ENCODE data around the gene KCNJ1. TPM values are rescaled to one million over a fixed set of nuclear protein-coding genes. Genes with fewer than 3 reads are reported as not detected.

KCNJ1 gene
- total and polyA plus RNA-seq, 10 of the 15 experiments (the other 5 are each of a cell fraction or from before 2014, with no cell fraction given), result not detected

DNA sequence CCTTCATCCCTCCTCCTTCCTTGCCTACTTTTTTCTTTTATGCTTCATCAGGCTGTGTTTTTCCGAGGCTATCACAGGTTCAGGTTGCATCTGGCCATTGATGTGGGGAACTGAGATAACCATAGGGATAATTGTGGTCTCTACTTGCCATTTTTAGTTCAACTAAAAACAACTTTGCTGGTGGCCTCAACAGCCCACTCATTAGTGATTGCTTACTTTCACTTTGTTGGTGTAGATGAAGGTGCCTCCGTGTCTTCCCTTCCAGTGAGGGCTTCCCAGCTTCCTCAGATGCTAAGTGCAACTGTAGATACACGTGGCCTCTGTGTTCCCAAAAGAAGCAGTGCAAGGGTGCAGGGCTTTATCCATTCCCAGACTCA is 35.0 kb downstream of the KCNJ1 start (continued):
- TF ChIP-seq, protein P1, sequence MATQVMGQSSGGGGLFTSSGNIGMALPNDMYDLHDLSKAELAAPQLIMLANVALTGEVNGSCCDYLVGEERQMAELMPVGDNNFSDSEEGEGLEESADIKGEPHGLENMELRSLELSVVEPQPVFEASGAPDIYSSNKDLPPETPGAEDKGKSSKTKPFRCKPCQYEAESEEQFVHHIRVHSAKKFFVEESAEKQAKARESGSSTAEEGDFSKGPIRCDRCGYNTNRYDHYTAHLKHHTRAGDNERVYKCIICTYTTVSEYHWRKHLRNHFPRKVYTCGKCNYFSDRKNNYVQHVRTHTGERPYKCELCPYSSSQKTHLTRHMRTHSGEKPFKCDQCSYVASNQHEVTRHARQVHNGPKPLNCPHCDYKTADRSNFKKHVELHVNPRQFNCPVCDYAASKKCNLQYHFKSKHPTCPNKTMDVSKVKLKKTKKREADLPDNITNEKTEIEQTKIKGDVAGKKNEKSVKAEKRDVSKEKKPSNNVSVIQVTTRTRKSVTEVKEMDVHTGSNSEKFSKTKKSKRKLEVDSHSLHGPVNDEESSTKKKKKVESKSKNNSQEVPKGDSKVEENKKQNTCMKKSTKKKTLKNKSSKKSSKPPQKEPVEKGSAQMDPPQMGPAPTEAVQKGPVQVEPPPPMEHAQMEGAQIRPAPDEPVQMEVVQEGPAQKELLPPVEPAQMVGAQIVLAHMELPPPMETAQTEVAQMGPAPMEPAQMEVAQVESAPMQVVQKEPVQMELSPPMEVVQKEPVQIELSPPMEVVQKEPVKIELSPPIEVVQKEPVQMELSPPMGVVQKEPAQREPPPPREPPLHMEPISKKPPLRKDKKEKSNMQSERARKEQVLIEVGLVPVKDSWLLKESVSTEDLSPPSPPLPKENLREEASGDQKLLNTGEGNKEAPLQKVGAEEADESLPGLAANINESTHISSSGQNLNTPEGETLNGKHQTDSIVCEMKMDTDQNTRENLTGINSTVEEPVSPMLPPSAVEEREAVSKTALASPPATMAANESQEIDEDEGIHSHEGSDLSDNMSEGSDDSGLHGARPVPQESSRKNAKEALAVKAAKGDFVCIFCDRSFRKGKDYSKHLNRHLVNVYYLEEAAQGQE (IDR thresholded peaks at IDR 0.05; ENCODE audit: low read depth, low read length), result no peak
- TF ChIP-seq SMC3 (IDR thresholded peaks at IDR 0.05; ENCODE audit: borderline replicate concordance, low read length), result no peak; the same call in 1 of the 2 replicates
- TF ChIP-seq, protein P2, sequence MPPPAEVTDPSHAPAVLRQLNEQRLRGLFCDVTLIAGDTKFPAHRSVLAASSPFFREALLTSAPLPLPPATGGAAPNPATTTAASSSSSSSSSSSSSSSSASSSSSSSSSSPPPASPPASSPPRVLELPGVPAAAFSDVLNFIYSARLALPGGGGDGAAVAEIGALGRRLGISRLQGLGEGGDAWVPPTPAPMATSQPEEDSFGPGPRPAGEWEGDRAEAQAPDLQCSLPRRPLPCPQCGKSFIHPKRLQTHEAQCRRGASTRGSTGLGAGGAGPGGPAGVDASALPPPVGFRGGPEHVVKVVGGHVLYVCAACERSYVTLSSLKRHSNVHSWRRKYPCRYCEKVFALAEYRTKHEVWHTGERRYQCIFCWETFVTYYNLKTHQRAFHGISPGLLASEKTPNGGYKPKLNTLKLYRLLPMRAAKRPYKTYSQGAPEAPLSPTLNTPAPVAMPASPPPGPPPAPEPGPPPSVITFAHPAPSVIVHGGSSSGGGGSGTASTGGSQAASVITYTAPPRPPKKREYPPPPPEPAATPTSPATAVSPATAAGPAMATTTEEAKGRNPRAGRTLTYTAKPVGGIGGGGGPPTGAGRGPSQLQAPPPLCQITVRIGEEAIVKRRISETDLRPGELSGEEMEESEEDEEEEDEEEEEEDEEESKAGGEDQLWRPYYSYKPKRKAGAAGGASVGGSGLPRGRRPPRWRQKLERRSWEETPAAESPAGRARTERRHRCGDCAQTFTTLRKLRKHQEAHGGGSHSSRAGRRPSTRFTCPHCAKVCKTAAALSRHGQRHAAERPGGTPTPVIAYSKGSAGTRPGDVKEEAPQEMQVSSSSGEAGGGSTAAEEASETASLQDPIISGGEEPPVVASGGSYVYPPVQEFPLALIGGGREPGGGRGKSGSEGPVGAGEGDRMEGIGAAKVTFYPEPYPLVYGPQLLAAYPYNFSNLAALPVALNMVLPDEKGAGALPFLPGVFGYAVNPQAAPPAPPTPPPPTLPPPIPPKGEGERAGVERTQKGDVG (CRISPR knock-in tag; IDR thresholded peaks at IDR 0.05), result no peak
- TF ChIP-seq CHD1 (IDR thresholded peaks at IDR 0.05; ENCODE audit: low read depth, low read length), result no peak
- no peak for TF ChIP-seq SREBF1 (IDR thresholded peaks at IDR 0.05; ENCODE audit: low read length)
- TF ChIP-seq, protein P3, sequence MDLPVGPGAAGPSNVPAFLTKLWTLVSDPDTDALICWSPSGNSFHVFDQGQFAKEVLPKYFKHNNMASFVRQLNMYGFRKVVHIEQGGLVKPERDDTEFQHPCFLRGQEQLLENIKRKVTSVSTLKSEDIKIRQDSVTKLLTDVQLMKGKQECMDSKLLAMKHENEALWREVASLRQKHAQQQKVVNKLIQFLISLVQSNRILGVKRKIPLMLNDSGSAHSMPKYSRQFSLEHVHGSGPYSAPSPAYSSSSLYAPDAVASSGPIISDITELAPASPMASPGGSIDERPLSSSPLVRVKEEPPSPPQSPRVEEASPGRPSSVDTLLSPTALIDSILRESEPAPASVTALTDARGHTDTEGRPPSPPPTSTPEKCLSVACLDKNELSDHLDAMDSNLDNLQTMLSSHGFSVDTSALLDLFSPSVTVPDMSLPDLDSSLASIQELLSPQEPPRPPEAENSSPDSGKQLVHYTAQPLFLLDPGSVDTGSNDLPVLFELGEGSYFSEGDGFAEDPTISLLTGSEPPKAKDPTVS (IDR thresholded peaks at IDR 0.05; ENCODE audit: low read depth, low read length), result no peak
- TF ChIP-seq NFXL1 (IDR thresholded peaks at IDR 0.05; ENCODE audit: borderline replicate concordance), result no peak
- TF ChIP-seq HDAC6 (IDR thresholded peaks at IDR 0.05; ENCODE audit: unreplicated experiment), result no peak
- TF ChIP-seq NR2F1 (conservative IDR thresholded peaks at IDR 0.05), result peak; percentile 36; the same call in 1 of the 2 replicates
- TF ChIP-seq ZNF207 (IDR thresholded peaks at IDR 0.05; ENCODE audit: borderline replicate concordance), result no peak
- TF ChIP-seq MYC (IDR thresholded peaks at IDR 0.05; ENCODE audit: insufficient read depth, insufficient read length, insufficient replicate concordance, low read length, severe bottlenecking), result no peak
- no peak for TF ChIP-seq RB1 (IDR thresholded peaks at IDR 0.05; ENCODE audit: borderline replicate concordance)
- TF ChIP-seq, protein P4, sequence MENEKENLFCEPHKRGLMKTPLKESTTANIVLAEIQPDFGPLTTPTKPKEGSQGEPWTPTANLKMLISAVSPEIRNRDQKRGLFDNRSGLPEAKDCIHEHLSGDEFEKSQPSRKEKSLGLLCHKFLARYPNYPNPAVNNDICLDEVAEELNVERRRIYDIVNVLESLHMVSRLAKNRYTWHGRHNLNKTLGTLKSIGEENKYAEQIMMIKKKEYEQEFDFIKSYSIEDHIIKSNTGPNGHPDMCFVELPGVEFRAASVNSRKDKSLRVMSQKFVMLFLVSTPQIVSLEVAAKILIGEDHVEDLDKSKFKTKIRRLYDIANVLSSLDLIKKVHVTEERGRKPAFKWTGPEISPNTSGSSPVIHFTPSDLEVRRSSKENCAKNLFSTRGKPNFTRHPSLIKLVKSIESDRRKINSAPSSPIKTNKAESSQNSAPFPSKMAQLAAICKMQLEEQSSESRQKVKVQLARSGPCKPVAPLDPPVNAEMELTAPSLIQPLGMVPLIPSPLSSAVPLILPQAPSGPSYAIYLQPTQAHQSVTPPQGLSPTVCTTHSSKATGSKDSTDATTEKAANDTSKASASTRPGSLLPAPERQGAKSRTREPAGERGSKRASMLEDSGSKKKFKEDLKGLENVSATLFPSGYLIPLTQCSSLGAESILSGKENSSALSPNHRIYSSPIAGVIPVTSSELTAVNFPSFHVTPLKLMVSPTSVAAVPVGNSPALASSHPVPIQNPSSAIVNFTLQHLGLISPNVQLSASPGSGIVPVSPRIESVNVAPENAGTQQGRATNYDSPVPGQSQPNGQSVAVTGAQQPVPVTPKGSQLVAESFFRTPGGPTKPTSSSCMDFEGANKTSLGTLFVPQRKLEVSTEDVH (IDR thresholded peaks at IDR 0.05; ENCODE audit: low read depth, partially characterized antibody), result no peak
- peak; percentile 57; the same call in 1 of the 2 replicates for TF ChIP-seq ZNF217 (IDR thresholded peaks at IDR 0.05)
- TF ChIP-seq MXI1 (IDR thresholded peaks at IDR 0.05; ENCODE audit: low read depth, low read length), result no peak

Data from GM12878 (cell line).